ENCODE data around the gene UROS.

UROS gene

DNA sequence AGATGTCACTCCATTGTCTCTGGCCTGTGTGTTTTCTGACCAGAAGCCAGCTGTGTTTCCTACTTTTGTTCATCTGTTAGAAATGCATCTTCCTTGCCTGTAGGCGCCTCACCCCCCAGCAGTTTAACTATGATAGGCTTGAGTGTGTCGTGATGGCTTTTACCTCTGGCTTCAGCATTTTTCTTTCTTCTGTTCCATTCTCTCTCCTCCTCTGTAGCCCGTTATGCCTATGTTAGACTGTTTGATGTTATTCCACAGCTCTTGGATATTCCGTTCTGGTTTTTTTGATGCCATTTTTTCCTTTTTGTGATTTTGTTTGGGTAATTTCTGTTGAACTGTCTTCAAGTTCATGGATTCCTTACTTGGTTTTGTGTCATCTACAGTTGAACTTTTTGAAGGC, 65.3 kb downstream of the UROS start:
- no peak for DNase-seq

DNA sequence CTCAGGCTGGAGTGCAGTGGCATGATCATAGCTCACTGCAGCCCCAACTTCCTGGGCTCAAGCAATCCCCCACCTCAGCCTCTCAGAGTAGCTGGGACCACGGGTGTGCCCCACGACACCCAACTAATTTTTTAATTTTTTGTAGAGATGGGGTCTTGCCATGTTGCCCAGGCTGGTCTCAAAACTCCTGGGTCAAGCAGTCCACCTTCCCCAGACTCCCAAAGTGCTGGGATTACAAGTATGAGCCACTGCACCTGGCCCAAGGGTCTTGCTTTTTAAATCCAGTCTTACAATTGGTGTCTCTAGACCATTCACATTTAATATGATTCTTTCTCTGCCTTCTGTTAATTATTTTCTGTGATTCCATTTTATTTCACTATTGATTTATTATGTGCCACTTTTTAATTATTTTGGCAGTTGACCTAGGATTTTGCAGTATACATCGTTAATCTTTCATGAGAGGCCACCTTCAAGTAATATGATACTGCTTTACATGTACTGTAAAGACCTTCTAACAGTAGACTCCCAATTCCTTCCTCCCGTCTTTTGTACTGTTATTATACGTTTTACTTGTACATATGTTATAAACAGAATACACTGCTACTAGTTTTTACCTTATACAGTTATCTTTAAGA, 66.1 kb downstream of the UROS start:
- no peak for DNase-seq

DNA sequence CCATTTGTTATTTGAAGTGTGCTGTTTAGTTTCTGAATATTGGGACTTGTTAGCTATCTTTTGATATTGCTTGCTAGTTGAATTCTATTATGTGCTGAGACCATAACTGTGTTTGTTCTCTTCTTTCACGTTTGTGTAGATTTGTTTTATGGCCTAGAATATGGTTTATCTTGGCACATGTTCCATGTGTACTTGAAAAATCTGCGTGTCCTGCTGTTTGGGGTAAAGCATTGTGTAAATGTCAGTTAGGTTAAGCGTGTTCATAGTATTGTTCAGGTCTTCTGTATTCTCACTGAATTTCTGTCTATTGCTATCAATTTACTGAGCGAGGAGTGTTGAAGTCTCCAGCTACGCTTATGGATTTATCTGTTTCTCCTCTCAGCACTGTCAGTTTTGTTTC, 66.9 kb downstream of the UROS start:
- DNase-seq, result no peak

- no peak for DNase-seq
Measured at GRCh38 chr10:125747417-125747816, 75.6 kb downstream of the UROS start.

GRCh38 chr10:125744909-125745308, 78.1 kb downstream of the UROS start:
- DNase-seq, result no peak

DNA sequence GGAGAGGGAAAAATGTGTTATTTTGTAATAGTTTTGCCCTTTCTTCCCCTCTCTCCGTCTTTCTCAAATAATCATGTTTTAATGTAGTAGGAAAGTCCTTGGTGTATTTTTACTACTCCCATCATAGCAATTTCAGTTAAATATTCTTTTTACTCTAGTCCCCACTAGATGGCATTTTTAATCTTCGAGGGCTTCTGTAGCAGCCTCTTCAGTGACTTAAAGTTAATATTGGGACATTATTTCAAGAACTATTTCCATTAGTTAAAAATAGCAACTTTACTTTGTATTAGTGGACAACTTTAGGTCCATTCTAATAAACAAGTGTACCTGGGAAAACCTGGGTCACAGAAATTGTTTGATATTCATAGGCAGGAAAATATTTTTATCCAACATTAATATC, 80.6 kb downstream of the UROS start:
- no peak for DNase-seq

DNA sequence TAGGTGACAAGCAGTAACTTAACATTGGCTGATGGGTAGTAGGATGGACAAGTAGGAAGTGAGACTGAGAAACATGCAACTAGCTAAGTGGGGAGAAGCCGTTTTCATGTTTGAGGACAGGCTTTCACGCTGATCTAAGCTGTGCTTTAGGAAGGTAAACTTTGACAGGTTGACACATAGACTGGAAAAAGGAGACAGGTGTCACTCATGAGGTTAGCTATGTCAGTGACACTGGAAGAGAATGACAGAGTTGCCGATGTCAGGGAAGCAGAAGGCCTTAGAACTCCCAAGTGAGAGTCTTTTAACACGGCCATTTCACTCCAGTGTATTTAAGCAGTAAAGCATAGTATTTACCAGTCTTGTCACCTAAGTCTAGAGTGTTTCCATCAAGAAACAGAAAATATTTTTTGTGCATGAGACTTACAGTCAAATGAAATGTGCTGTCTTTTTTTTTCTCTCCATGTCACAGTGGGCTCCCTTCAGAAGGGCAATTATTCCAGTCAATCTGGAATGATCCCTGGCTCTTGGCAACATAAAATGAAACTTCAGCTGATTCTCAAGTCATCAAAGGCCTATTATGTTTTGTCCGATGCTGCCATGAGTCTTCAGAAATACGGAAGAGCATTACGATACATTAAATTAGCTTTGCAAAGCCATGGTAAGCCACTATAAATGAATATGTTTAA, 82.9 kb downstream of the UROS start:
- DNase-seq, result no peak

Data from CD4-positive, alpha-beta T cell treated with Interleukin-17A for 1 hour (primary cell).